ENCODE measurements around the gene ZNRD2. TPM values are rescaled to one million over a fixed set of nuclear protein-coding genes. Genes with fewer than 3 reads are reported as not detected.
A peak's percentile ranks its signal among the peaks of the same experiment; 100 is the strongest.

Gene ZNRD2
- total RNA-seq, 1 donor from 2014 or later, result 17.0 TPM

DNA sequence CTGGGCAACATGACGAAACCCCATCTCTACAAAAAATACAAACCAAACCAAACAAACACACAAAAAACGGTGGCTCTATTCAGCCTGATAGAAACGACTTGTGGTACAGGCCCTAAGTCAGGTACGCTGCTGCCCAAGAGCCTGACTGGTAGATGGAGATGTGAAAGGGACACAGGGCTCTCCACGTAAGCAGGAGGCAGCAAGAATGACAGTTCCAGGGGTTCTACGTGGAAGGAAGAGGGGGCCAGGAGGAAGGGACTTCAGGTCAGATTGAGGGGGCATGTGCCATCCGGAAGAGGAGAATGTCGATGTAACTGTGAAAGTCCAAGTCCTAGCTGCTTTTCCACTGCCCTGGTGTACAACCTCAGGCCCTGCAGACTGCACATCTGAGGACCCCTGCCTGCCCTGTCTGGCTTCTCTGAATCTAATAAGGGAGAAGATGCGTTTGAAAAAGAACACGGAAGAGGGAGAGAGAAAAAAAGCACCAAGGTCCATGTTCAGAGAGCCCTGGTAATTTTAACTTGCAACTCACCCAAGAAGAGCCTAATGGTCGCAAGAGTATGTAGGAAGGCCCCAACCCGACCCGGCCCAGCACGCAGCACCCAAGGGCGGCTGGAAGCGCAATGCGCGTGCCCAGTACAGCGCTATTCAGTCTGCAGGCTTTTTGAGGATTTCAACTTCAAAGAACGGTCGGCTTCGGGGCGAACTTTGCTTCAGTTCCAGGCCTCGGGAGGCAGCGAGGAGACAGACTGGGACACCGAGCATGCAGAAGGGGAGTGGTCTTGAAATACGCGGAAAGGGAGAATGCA lies 909 bp upstream of the ZNRD2 start:
- DNase-seq (ENCODE audit: low spot score) (no peak), ATAC-seq (peak; percentile 10)

- ATAC-seq (no peak), DNase-seq (ENCODE audit: low spot score) (no peak)
These were observed 1.1 kb downstream of the ZNRD2 start for GRCh38 chr11:65571420-65571819.

- ATAC-seq (no peak), DNase-seq (ENCODE audit: low spot score) (no peak)
These were observed 1.7 kb downstream of the ZNRD2 start for GRCh38 chr11:65571940-65572339.

DNA sequence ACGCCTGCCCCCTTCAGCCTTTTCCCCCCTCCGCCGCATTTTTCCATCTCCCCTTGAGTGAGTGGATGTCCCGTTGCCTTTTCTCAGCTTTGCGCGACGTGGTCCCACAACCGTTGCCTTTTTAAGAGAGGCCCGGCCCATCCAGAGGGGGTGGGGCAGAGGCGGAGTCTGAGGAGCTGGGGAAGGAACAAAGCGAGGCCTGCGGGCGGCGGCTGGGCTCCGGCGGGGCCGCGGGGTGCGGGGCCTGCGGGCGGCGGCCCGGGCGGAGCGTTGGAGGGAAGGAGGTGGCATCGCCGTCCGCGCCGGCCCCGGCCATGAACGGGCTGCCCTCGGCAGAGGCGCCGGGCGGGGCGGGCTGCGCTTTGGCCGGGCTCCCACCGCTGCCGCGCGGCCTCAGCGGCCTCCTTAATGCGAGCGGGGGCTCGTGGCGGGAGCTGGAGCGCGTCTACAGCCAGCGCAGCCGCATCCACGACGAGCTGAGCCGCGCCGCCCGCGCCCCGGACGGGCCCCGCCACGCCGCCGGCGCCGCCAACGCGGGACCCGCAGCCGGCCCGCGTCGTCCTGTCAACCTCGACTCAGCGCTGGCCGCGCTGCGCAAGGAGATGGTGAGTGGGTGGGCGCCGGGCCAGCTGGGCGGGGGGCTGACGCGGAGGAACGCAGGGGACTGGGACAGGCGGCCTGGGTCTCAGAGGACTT lies 2.2 kb downstream of the ZNRD2 start, which contains the start of gene FAM89B:
TSS of gene FAM89B (plus strand) at position 183 of the 696 bp plus-strand sequence. CDS start at position 315, 132 bp downstream.
- ATAC-seq (peak; percentile 51), DNase-seq (ENCODE audit: low spot score) (peak; percentile 91)

- no peak for ATAC-seq
- DNase-seq (ENCODE audit: low spot score), result peak; percentile 72
These were observed 3.3 kb downstream of the ZNRD2 start for GRCh38 chr11:65573391-65574079.

GRCh38 chr11:65574109-65574810 lies 4.0 kb downstream of the ZNRD2 start:
- peak; percentile 61 for ATAC-seq

GRCh38 chr11:65574811-65575567 lies 4.7 kb downstream of the ZNRD2 start:
- ATAC-seq (peak; percentile 1), DNase-seq (ENCODE audit: low spot score) (peak; percentile 65)

More at GRCh38 chr11:65574109-65574810, 4.0 kb downstream of the ZNRD2 start:
- DNase-seq (ENCODE audit: low spot score), result peak; percentile 85

- peak; percentile 74 for DNase-seq (ENCODE audit: low spot score)
- ATAC-seq, result peak; percentile 53
These were observed 5.4 kb downstream of the ZNRD2 start, which contains the start of gene EHBP1L1 for GRCh38 chr11:65575568-65576231. Gene EHBP1L1 (plus strand): TSS chr11:65576053. CDS start chr11:65576303, 250 bp downstream.

- ATAC-seq (no peak), DNase-seq (ENCODE audit: low spot score) (no peak)
These were observed 6.1 kb downstream of the ZNRD2 start for GRCh38 chr11:65576232-65576866.

DNA sequence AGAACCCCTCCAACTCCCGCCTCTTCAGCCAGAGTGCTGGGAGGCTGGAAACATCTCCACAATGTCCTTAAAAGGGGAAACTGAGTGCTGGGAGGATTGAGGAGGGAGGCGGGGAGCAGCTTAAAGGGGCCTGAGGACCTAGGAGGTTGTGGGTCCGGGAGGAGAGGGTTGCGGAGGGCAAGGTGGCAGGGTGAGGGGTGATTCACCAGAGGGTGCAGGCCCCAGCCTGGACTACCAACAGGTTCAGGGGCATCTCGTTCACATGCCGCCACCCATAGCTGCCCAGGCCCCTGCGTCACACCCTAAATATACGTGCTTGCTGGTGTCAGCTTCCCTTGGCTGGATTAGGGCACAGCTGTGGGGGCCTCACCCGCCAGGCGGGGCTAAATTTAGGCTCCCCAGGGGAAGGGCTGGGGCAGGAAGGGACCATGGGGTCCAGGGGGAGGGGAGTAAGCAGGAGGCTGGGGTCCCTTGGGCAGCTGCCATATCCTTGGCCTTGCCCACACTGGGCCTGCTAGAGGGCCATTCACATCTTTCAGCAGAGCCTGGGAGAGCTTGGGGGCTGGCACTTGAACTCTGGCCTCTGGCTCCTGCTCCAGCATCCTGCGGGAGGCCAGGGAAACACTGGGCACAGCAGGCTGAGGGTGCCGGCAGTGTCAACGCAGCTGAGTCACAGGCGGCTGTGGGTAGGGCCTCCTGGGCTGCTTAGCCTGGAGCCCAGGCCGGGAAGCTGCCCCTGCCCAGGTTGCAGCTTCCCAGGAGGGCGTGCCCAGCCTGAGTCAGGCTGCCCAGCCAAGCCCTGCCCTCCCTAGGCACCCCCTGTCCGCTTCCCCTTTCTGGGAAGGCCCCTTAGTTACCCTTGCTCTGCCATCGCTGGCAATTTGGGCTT lies 6.8 kb downstream of the ZNRD2 start:
- ATAC-seq (peak; percentile 21), DNase-seq (ENCODE audit: low spot score) (peak; percentile 63)

- DNase-seq (ENCODE audit: low spot score), result peak; percentile 45
These were observed 7.5 kb downstream of the ZNRD2 start for GRCh38 chr11:65577756-65578109.

GRCh38 chr11:65578134-65578533 lies 7.9 kb downstream of the ZNRD2 start:
- ATAC-seq, result no peak
- no peak for DNase-seq (ENCODE audit: low spot score)

More at GRCh38 chr11:65577756-65578109, 7.5 kb downstream of the ZNRD2 start:
- no peak for ATAC-seq

- DNase-seq (ENCODE audit: low spot score) (no peak), ATAC-seq (no peak)
These were observed 8.4 kb downstream of the ZNRD2 start for GRCh38 chr11:65578667-65579066.

DNA sequence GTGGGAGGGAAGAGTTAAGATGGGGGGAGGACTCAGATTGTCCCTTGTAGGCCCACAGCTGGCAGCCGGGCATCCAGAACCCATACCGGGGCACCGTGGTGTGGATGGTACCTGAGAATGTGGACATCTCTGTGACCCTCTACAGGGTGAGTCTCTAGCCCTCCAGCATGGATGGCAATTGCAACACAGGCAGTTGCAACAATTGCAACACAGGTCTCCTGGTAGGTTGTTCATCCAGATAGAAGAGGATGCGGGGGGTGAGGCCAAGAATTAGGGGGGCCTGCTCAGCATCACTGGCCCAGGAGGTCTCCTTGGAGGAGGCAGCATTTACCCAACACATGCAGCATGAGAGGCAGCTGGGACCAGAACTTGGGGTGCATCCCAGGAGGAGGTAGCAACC lies 9.0 kb downstream of the ZNRD2 start:
- no peak for ATAC-seq
- DNase-seq (ENCODE audit: low spot score), result no peak

DNA sequence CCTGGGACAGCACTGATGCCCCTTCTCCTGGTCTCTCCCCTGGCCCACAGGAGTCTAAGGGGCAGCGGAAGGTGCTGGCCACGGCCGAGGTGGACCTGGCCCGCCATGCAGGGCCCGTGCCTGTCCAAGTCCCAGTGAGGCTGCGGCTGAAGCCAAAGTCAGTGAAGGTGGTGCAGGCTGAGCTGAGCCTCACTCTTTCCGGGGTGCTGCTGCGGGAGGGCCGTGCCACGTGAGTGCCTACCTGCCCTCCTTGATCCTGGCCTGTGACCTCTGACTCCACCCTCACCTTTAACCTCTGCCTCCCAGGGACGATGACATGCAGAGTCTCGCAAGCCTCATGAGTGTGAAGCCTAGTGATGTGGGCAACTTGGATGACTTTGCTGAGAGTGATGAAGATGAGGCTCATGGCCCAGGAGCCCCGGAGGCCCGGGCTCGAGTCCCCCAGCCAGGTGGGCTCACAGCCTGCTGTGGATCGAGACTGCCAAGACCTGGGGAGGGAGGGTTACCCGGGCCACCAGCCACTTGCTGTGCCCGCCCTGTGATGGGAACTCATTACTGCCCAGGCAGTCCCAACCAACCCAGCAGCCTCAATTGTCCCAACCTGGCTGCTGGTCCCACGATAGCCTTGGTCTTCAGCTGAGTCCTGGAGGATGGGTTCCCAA lies 9.9 kb downstream of the ZNRD2 start:
- ATAC-seq (no peak), DNase-seq (ENCODE audit: low spot score) (no peak)

GRCh38 chr11:65580756-65581155 lies 10.5 kb downstream of the ZNRD2 start:
- DNase-seq (ENCODE audit: low spot score), result no peak
- no peak for ATAC-seq

DNA sequence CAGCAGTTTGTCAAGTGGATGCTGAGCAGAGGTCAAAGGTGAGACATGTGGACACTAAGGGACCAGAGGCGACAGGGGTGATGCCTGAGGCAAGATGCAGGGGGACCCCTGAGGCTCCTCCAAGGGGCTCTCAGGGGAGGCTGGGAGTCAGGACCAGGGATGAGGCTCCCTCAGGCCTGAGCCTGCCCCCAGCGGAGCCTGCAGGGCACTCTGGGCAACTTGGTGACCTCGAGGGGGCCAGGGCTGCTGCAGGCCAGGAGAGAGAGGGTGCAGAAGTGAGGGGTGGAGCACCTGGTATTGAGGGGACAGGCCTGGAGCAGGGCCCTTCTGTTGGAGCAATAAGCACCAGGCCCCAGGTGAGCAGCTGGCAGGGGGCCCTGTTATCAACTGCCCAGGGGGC lies 11.7 kb downstream of the ZNRD2 start:
- DNase-seq (ENCODE audit: low spot score), result no peak
- ATAC-seq, result no peak
